GM21367 (cell line): ENCODE measurements around the gene MSH5.
A peak's percentile ranks its signal among the peaks of the same experiment; 100 is the strongest.
"Not testable (repeated sequence)": the region's sequence is repeated elsewhere in the genome, so short reads cannot be mapped to it uniquely, and the experiment has no call there.

Experiments used
- ATAC-seq: cut with Tn5 transposase; IDR thresholded peaks from one replicate; pipeline ENCODE4 v1.9.1; 2021; ENCODE audit not compliant: unreplicated experiment

MSH5 gene

GRCh38 chr6:31777667-31778050, 37.9 kb downstream of the MSH5 start:
- ATAC-seq = no peak

- ATAC-seq = no peak
Measured at GRCh38 chr6:31778193-31778592, 38.4 kb downstream of the MSH5 start.

- ATAC-seq = no peak
Measured at GRCh38 chr6:31778999-31779885, 39.4 kb downstream of the MSH5 start.

- no peak for ATAC-seq
Measured at GRCh38 chr6:31779908-31780307, 40.1 kb downstream of the MSH5 start.

GRCh38 chr6:31780507-31781243, 40.9 kb downstream of the MSH5 start:
- no peak for ATAC-seq

GRCh38 chr6:31781244-31782125, 41.7 kb downstream of the MSH5 start:
- no peak for ATAC-seq

- no peak for ATAC-seq
Measured at GRCh38 chr6:31782126-31782855, 42.5 kb downstream of the MSH5 start.

- ATAC-seq = no peak
Measured at GRCh38 chr6:31784098-31784925, 44.5 kb downstream of the MSH5 start.

- ATAC-seq = no peak
Measured at GRCh38 chr6:31785475-31785874, 45.7 kb downstream of the MSH5 start.

- no peak for ATAC-seq
Measured at GRCh38 chr6:31791324-31792089, 51.7 kb downstream of the MSH5 start.

GRCh38 chr6:31792090-31792374, 52.2 kb downstream of the MSH5 start:
- ATAC-seq = no peak

GRCh38 chr6:31792761-31793171, 53.0 kb downstream of the MSH5 start:
- no peak for ATAC-seq

- ATAC-seq = not testable (repeated sequence)
Measured at GRCh38 chr6:31793927-31794245, 54.1 kb downstream of the MSH5 start.

GRCh38 chr6:31794294-31794865, 54.6 kb downstream of the MSH5 start:
- no peak for ATAC-seq

- ATAC-seq = peak; percentile 16
Measured at GRCh38 chr6:31794866-31795615, 55.2 kb downstream of the MSH5 start.

- ATAC-seq = peak; percentile 63
Measured at GRCh38 chr6:31795616-31796298, 56.0 kb downstream of the MSH5 start, which contains the start of gene VARS1. Gene VARS1, minus strand, starts transcription at chr6:31795752. Its CDS starts 535 bp downstream, at chr6:31795217.

GRCh38 chr6:31796993-31797385, 57.2 kb downstream of the MSH5 start:
- ATAC-seq = no peak

GRCh38 chr6:31797588-31797987, 57.8 kb downstream of the MSH5 start:
- ATAC-seq = no peak
